NB4 (cell line): ENCODE results near the gene SART3.

ENCODE experiments used
- CTCF ChIP-seq: IDR thresholded peaks from one replicate; pipeline ENCODE4 v1.5.1; 2012; ENCODE audit warnings: low read depth, low read length
- MYC ChIP-seq: IDR thresholded peaks from 2 replicates; pipeline ENCODE4 v1.6.1; 2011; ENCODE audit warnings: low read depth, low read length
- POLR2A ChIP-seq: IDR thresholded peaks from 2 replicates; pipeline ENCODE4 v1.6.1; 2011; ENCODE audit warnings: mild to moderate bottlenecking; ENCODE audit not compliant: insufficient read length; ENCODE audit errors: extremely low read depth

- TF ChIP-seq CTCF, result no peak
- TF ChIP-seq POLR2A, result no peak
- no peak for TF ChIP-seq MYC
Observed at GRCh38 chr12:108600702-108601007, 39.7 kb upstream of the SART3 start.
